HEK293T (cell line): ENCODE measurements around the gene CLDN3.

Experiments
- CTCF ChIA-PET: fragments of 350-600 bp; formaldehyde crosslinking; extraction: SDS; loops from one replicate; lab custom pipeline; 2021; ENCODE audit warnings: antibody characterized with exemption, inconsistent platforms; lab: Yijun Ruan, JAX
- POLR2A ChIA-PET: fragments of 350-600 bp; formaldehyde crosslinking; extraction: SDS; loops from one replicate; lab custom pipeline; 2020; ENCODE audit warnings: antibody characterized with exemption, inconsistent platforms; lab: Yijun Ruan, JAX
- DNase-seq: peaks from one replicate; pipeline ENCODE4 v3.0.0; 2012; ENCODE audit warnings: mixed read lengths; ENCODE audit errors: extremely low spot score
- ARNT ChIP-seq: fragments of 450-650 bp; IDR thresholded peaks from 2 replicates; pipeline ENCODE4 v1.6.1; 2017; ENCODE audit warnings: mild to moderate bottlenecking
- BHLHE40 ChIP-seq: fragments of 450-650 bp; IDR thresholded peaks from 2 replicates; pipeline ENCODE4 v1.6.1; 2016; ENCODE audit warnings: mild to moderate bottlenecking, moderate library complexity, borderline replicate concordance
- CTBP1 ChIP-seq: fragments of 450-650 bp; IDR thresholded peaks from 2 replicates; pipeline ENCODE4 v1.6.1; 2016; ENCODE audit warnings: borderline replicate concordance
- ELF4 ChIP-seq: fragments of 450-650 bp; IDR thresholded peaks from 2 replicates; pipeline ENCODE4 v1.6.1; 2017; ENCODE audit warnings: antibody characterized with exemption
- FOXA1 ChIP-seq: fragments of 450-650 bp; IDR thresholded peaks from 2 replicates; pipeline ENCODE4 v1.6.1; 2016; ENCODE audit warnings: mild to moderate bottlenecking
- FOXK2 ChIP-seq: fragments of 450-650 bp; IDR thresholded peaks from 2 replicates; pipeline ENCODE4 v1.6.1; 2016; ENCODE audit warnings: mild to moderate bottlenecking
- FOXM1 ChIP-seq: fragments of 450-650 bp; IDR thresholded peaks from 2 replicates; pipeline ENCODE4 v1.6.1; 2017; ENCODE audit warnings: mild to moderate bottlenecking, borderline replicate concordance
- HDGF ChIP-seq: fragments of 450-650 bp; IDR thresholded peaks from 2 replicates; pipeline ENCODE4 v1.6.1; 2017; ENCODE audit warnings: antibody characterized with exemption, borderline replicate concordance
- L3MBTL2 ChIP-seq: fragments of 450-650 bp; conservative IDR thresholded peaks from 2 replicates; pipeline ENCODE4 v1.6.1; 2016; ENCODE audit warnings: mild to moderate bottlenecking
- LEF1 ChIP-seq: fragments of 450-650 bp; IDR thresholded peaks from 2 replicates; pipeline ENCODE4 v1.6.1; 2017; ENCODE audit warnings: mild to moderate bottlenecking, borderline replicate concordance
- NFRKB ChIP-seq: fragments of 450-650 bp; IDR thresholded peaks from 2 replicates; pipeline ENCODE4 v1.6.1; 2016; ENCODE audit warnings: mild to moderate bottlenecking, moderate library complexity
- SP1 ChIP-seq: fragments of 450-650 bp; IDR thresholded peaks from 2 replicates; pipeline ENCODE4 v1.6.1; 2017
- SUZ12 ChIP-seq: fragments of 450-650 bp; IDR thresholded peaks from 2 replicates; pipeline ENCODE4 v1.6.1; 2016; ENCODE audit warnings: mild to moderate bottlenecking
- TARDBP ChIP-seq: fragments of 450-650 bp; IDR thresholded peaks from 2 replicates; pipeline ENCODE4 v1.6.1; 2016
- ZNF384 ChIP-seq: fragments of 450-650 bp; IDR thresholded peaks from 2 replicates; pipeline ENCODE4 v1.6.1; 2016
- TF ChIP-seq, protein P1 (sequence below): fragments of 450-650 bp; IDR thresholded peaks from 2 replicates; pipeline ENCODE4 v1.6.1; 2016

The CLDN3 gene

DNA sequence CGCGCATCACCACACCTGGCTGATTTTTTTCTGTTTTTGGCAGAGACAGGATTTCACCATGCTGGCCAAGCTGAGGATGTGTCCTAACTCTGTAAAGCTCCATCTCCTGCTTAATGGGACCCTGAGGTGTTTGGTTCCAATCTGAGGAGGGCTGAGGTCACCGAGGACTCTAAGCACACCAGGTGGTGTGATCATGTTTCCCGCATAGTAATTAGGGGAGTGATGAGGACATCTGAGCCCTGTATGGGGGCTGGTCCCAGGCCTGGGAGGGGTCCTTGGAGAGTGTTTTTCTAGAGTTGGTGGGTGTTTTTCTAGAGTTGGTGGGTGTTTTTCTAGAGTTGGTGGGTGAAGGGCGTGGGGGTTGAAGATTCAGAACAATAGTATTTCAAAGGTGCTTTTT, 28.5 kb downstream of the CLDN3 start:
- TF ChIP-seq L3MBTL2 (no peak), BHLHE40 (no peak), CTBP1 (no peak), SP1 (no peak), ZNF384 (no peak), ELF4 (no peak), FOXA1 (no peak), HDGF (no peak), ARNT (no peak), FOXM1 (no peak), SUZ12 (no peak), NFRKB (no peak), FOXK2 (no peak), TARDBP (no peak), LEF1 (no peak)
- TF ChIP-seq, protein P1, sequence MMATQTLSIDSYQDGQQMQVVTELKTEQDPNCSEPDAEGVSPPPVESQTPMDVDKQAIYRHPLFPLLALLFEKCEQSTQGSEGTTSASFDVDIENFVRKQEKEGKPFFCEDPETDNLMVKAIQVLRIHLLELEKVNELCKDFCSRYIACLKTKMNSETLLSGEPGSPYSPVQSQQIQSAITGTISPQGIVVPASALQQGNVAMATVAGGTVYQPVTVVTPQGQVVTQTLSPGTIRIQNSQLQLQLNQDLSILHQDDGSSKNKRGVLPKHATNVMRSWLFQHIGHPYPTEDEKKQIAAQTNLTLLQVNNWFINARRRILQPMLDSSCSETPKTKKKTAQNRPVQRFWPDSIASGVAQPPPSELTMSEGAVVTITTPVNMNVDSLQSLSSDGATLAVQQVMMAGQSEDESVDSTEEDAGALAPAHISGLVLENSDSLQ = no peak
- ChIA-PET POLR2A (interaction anchor here (1.4 kb wide), 1 partner anchor 109 kb away, joined by 4 read pairs; no protein-coding TSS in a partner anchor), CTCF (interaction anchor here (0.6 kb wide), 1 partner anchor 21 kb away, joined by 3 read pairs; no protein-coding TSS in a partner anchor)
- no peak for DNase-seq

DNA sequence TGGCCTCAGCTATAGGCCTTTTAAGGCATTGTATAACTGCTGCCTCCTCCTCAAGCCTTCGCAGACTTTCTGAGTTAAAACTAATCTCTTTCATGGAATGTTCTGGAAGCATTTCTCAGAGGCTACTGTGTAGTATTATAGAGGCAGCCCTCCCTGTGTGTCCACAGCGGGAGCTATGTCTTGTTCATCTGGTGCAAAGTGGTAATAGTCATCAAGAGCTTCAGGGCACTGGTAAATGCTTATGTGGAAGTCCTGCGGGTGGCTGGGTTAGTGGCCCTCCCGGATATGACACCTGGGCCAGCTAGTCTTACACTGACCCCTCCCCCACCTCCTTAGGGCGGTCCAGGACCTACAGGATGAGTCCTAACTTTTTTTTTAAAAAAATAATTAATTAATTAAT, 29.3 kb downstream of the CLDN3 start:
- DNase-seq = no peak
- ChIA-PET POLR2A (interaction anchor here (1.2 to 1.6 kb wide), 3 partner anchors 9 to 184 kb away, joined by 3 to 4 read pairs (median 4); no protein-coding TSS in a partner anchor), CTCF (interaction anchor here (0.9 kb wide), 1 partner anchor 15 kb away, joined by 4 read pairs; no protein-coding TSS in a partner anchor)
- TF ChIP-seq L3MBTL2 (no peak), BHLHE40 (no peak), SUZ12 (no peak), ARNT (no peak), ZNF384 (no peak), HDGF (no peak), TARDBP (no peak), FOXK2 (no peak)

DNA sequence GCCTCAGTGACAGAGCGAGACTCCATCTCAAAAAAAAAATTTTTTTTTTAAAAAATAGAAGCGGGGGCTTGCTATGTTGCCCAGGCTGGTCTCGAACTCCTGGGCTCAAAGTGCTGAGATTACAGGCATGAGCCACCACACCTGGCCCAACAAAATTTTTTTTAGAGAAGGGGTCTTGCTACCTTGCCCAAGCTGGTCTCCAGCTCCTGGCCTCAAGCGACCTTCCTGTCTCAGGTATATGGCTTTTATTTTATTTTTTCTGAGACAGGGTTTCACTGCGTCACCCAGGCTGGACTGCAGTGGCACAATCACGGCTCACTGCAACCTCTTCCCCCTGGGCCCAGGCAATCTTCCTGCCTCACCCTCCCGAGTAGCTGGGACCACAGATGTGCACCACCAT, 29.9 kb downstream of the CLDN3 start:
- CTCF ChIA-PET = interaction anchor here (0.9 kb wide), 1 partner anchor 15 kb away, joined by 4 read pairs; no protein-coding TSS in a partner anchor
- TF ChIP-seq BHLHE40 (no peak), ZNF384 (no peak), ARNT (no peak), FOXA1 (no peak), FOXK2 (no peak), TARDBP (no peak), SUZ12 (no peak), FOXM1 (no peak), LEF1 (no peak), SP1 (no peak), CTBP1 (no peak), ELF4 (no peak)
- TF ChIP-seq, protein P1 = no peak
- no peak for DNase-seq
- POLR2A ChIA-PET = interaction anchor here (1.2 to 2.9 kb wide), 4 partner anchors 9 to 183 kb away, joined by 3 to 13 read pairs (median 4); partner anchors contain the start of gene STX1A

DNA sequence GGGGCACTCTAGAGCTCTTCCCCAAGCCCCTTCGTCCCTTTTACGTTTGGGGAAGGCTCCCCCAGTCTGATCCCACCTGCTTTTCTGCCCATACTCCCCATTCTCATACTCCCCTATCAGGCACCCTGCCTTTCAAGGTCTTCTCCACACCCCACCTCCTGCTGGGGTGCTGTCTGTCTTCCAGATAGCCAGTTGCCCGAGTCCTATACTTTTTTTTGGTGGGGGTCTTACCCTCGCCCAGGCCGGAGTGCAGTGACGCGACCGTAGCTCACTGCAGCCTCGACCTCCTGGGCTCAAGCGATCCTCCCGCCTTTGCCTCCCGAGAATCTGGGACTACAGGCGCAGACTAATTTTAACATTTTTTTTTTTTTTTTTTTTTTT, 30.7 kb downstream of the CLDN3 start:
- CTCF ChIA-PET = interaction anchor here (0.7 kb wide), 1 partner anchor 103 kb away, joined by 5 read pairs; the partner anchor contains the start of gene METTL27
- POLR2A ChIA-PET = interaction anchor here (0.7 to 2.9 kb wide), 13 partner anchors 8 to 217 kb away, joined by 3 to 13 read pairs (median 5); partner anchors contain the start of genes BAZ1B, CLDN3 and STX1A

DNA sequence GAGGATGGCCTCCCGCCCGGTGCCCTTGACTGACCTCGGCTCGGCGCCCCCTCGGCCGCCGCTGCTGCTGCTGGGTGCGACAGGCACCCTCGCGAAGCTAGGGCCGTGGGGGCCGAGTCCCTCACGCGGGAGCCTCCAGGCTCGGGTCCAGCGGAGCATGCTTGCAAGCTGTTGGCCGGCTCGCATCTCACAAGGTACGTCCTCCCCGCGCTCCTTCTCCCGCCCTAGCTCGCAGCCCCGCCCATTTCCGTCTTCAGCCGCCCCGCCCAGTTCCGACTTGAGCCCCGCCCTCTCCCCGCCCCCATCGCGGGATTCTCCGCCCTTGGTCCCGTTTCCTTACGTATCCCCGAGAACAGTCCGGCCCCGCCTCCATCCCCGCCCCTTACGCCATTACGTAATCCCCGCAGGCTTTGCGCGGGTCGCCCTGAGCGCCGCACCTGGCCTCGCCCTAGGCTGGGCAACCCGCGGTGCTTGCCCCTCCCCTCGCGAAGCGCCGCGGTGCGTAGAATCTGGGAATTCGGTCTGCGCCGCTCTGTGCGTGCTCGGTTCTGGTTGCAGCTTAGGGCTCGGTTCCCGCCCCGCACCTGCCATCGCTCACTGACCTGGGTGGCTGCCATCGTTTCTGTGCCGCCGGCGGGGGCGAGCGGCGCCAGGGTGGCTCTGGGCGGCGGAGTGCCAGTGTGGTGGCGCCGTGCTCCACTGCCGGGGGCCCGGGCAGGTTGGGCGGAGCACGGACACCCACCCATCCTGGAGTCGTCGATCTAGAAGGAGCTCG, 31.3 kb downstream of the CLDN3 start, which contains the start of gene ABHD11:
Gene ABHD11 (minus strand): TSS at position 191 of the 775 bp plus-strand sequence. CDS start 32 bp downstream, at position 159.
- ChIA-PET POLR2A (interaction anchor here (0.6 to 2.9 kb wide), 25 partner anchors 9 to 216 kb away, joined by 3 to 13 read pairs (median 4); partner anchors contain the start of genes BAZ1B, CLDN3, METTL27 and STX1A), CTCF (interaction anchor here (0.7 to 1.4 kb wide), 3 partner anchors 10 to 110 kb away, joined by 5 read pairs; partner anchors contain the start of gene METTL27)
- peak; percentile 99 for DNase-seq
- TF ChIP-seq FOXM1 (no peak), L3MBTL2 (peak; percentile 65)
- TF ChIP-seq, protein P1 = no peak

More for the DNA sequence above, 30.7 kb downstream of the CLDN3 start:
- TF ChIP-seq ZNF384 (no peak), FOXA1 (no peak), CTBP1 (no peak), FOXK2 (no peak), TARDBP (no peak), FOXM1 (no peak), L3MBTL2 (no peak), NFRKB (no peak), HDGF (no peak), ARNT (no peak), ELF4 (no peak), SUZ12 (no peak), BHLHE40 (no peak), LEF1 (no peak), SP1 (no peak)
- TF ChIP-seq, protein P1 = no peak
- no peak for DNase-seq
